ENCODE results near the gene SLC25A34.

The SLC25A34 gene

DNA sequence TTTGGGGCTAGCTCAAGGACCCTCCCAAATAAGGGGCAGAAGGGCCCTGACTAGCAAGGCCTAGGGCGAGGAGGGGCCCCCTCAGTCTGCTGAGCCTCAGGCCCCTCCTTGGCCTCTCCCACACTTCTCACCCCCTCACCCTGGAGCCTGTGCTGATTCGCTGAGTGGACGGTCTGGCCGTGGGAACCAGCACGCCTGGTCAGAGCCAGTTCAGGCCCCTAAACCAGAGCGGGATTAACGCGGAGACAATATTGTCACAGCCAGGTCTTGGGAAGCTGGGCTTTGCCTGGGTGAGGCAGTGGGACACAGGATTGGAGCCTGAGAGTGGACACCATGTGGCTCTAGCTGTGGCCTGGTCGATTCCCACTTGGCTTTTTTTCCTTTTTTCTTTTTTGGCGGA, 17.7 kb downstream of the SLC25A34 start:
- DNase-seq (ENCODE audit: low read depth) = no peak

DNA sequence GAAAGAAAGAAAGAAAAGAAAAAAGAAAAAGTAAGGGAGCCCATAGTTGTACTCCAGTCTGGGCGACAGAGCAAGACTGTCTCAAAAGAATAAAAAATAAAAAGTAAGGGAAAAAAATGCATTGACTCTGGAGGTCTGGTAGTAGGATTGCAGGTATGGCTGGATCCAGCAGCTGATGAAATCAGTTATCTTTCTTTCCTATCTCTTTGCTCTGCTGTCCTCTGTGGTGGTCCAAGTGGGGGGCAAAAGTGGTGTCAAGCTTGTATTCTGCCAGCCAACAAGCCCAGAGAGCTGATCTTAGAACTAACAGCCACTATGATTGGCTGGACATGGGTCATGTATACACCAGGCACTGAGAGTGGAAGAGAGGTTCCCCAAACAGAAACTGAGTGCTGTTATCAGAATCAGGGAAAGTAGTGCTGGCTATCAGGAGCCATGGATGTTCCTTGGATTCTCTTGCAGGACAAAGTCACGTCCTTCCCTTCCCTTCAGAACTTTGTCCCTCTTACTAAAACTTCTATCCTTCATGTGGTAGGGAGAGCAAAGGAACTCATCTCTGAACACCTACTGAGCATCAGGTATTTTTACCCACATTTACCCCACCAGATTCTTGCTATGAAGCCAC, 19.1 kb downstream of the SLC25A34 start:
- DNase-seq (ENCODE audit: low read depth) = no peak

DNA sequence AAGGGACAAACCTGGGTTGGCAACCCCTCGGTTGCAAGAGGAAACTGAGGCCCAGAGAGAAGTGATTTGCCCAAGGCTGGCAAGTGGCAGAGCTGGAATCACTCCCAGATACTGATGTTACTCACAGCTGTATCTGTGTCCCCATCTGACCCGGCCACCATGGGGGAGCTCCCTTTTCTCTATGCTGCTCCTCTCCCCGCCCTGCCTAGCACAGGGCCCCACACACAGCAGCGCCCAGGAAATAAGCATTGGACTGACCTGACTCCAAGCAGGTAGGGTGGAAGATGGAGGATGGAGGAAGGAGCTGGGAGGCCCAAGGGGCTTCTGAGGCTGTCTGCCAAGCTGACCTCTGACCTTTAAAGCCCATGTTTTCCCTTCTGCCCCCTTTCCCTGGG, 19.6 kb downstream of the SLC25A34 start:
- DNase-seq (ENCODE audit: low read depth) = no peak

DNA sequence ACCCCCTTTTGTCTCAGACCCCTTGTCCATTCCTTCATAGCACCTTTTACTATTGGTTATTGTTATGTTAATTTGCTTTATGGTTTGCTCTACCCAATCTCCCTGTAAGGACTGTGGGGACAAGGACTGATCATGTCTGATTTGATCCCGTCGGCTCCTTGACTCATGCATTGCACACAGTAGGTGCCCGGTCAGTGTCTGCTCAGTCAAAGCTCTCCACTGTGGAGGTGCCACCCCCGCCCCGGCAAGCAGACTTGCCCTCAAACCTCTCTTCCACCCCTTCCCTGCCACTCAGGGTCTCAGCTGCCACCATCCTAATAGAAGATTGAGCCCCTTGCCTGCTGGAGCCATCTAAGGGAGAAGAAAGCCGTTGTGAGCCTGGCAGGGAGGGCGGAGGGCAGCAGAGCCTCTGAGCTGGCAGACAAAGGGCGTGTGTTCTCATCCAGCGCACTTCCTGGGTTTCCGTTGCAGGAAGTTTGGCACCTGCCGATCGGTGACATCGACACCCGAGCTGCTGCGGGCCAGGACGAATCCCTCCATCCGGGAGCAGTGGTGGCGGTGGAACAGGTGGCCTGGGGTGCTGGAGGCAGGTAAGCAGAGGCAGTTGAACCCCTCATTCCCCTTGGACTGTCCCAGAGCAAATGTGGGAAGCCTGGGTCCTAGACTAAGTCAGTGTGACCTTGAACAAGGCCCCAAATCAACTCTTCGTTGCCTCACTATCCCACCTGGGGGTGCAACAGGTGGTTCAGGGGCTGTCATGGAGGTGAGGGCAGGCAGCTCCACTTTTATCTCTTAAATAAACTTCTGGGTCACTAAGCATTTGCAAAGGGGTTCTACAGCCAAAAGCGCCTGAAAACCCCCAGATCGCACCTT, 20.3 kb downstream of the SLC25A34 start:
- DNase-seq (ENCODE audit: low read depth) = no peak

DNA sequence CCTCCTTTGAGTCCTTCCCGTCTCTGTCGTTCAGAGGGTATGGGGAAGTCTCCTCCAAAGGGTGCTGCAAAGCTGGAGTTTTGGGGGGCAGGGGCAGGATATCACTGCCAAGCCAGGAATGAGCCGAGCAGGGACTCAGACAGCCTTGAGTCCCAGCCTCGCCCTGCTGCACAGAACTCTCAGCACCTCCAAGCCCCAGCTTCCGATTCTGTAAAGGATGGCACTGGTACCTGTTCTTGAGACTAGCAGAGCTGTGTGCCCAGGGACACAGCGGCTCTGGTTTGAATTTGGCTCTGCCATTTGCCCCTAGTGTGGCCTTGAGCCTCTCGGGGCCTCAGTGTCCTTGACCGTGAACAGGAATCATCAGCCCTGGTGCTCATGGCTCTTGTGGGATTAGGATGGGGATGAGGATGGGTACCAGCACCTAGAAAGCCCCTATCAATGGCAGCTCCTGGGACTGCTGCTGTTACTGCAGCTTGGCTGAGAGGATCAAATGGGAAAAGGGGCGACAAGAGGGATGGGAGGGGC, 21.0 kb downstream of the SLC25A34 start:
- no peak for DNase-seq (ENCODE audit: low read depth)

DNA sequence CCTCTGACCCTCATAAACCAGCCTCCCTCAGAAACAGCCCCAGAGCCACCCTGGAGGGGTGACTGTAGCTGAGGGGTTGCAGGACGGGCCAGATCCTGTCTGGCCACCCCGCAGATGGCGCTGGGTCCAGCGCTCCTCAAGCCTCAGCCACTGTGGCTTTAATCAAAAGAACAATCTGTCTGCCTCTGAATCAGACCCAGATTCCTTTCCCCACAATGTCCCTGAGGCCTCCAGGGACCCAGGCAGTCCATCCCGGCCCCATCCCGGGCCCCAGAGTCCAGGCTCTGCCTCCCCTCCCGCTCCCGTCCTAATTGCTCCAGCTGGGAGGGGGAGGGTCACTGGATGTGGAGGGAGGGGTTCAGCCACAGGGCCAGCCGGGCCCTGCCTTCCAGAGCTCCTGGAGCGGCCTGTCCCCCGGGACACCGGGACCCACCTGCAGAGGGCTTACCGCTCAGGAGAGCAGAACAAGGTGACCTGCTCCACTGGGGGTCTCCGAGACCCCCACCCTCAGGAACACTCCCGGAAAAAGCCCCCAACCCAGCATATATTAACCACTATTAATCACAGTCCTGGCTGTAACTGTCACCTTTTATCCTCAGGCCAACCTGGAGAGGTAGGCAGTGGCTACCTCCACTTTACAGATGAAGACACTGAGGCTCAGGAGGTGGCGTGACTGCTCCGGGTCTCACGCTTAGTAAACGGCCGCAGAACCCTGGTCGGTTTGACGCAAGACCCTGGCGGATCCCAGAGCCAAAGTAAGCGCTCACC, 21.7 kb downstream of the SLC25A34 start:
- DNase-seq (ENCODE audit: low read depth) = no peak

DNA sequence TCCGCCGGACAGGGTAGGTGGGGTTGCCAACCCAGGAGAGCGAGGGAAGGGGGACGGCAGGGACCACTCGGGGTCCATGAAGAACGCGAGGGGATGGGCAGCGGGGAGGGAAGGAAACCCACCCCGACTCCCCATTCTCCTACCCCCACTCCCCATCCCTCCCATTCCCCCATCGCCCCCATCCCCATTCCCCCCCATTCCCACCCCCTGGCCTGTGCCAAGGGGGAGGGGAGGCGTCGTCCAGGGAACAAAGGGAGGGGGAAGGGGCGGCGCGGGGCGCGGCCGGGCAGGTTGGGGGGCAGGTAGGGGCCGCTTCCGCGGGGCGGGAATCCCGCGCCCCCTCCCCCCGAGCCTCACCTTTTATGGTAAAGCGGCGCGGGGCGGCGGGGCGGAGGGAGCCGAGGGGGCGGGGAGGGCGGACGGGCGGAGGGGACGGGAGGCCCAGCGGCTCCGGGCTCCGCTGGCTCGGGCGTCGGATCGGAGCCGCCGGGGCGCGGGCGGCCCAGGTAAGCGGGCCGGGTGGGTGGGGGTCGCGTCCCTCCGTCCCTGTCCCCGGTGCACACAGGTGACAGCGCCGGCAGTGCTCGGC, 22.4 kb downstream of the SLC25A34 start, which contains the start of gene FBLIM1:
FBLIM1 (plus strand) TSS at position 453 of the 589 bp plus-strand sequence. CDS start 6,189 bp downstream, outside the sequence.
- no peak for DNase-seq (ENCODE audit: low read depth)

DNA sequence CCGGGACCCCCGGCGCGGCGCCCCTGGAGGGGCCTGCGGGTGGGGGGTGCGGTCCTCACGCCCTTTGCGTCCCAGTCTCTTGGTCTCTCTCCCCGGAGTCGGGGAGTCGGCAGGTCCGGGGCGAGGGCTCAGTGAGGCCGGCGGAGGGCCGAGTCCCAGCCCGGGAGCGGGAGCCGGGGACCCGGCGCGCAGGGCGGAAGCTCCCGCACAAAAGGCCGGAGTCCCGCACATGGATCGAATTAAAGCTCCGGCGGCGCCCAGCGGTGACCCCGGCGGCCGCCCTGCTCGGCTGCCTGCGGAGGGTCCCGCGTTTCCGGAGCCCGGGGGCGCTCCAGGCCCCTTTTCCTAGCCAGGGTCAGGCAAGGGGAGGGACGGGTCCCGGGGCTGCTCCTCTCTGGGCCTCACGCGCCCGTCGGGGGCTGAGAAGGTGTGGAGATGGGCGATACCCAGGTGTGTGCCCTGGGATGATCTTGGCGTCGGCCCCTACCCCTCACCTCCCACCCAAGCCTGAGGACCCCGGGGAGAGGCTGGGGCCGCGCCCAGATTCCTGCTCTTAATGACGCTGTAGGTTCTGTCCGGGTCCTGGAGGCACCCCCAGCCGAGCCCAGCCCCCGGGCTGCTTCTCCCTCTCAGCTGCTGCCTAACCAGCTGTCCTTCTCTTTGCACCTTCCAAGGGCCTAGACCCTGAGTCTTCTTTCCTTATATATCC, 23.0 kb downstream of the SLC25A34 start:
- DNase-seq (ENCODE audit: low read depth) = no peak

DNA sequence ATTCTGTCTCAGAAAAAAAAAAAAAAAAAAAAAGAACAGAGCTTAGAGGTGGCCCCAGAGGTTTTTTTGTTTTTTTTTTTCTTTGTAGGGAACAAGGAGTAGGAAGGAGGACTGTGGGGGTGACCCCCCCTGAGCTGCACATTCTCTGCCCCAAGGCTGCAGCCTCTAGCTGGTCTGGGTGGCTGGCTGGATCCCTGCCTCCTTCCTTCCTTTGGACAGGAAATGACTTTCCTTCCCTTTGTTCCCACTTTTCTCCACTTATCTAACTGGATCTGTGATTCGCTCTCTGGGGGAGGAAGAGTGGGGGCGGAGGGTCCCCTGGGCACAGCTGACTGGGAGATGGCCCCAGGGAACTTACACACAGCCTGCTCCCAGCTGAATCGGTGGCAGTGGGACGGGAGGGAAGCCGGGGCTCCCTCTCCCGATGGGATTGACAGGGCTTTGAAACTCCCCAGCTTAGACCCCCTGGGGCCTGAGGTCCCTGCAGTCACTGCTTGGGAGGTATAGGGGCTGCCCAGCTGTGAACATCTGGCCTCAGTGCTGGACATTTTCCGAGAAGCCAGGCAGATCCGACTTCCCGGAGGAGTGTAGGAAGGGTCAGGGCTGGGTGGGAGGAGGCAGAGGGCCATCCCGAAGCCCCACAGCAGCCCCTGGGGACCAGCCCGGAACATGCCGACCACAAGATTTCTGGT, 24.6 kb downstream of the SLC25A34 start:
- DNase-seq (ENCODE audit: low read depth) = no peak

DNA sequence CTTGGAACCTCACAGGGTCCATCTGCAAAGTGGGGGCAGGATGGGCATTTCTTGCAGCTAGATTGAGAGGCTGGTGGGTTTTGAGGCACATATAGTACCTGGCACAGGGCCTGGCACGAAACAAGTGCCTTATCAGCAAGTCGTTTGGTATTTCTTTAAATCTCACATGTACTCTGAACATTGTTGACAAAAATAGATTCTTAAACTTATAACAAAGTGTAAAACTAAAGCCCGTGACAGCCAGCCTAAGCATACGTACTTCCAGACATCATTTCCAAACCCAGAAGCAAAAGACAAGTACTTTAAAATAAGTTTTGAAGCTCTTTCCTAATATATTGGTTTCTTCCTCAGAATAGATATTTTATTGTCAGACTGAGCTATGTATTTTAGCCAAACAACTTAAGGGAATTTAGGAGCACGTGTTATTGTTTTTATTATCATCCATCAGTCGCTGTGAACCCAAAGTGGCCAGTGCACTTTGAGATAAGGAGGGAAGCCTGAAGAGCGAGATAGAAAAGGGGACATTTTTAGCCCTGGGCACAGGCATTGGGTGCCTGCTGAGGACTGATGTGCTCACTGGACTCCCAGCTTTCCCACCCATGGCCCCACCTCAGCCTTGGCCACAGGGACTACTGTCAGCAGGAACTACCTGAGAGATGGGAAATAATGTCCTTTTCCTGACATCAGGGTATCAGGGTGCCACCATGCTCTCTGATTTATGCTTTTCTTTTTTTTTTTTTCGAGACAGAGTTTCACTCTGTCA, 25.5 kb downstream of the SLC25A34 start:
- no peak for DNase-seq (ENCODE audit: low read depth)

DNA sequence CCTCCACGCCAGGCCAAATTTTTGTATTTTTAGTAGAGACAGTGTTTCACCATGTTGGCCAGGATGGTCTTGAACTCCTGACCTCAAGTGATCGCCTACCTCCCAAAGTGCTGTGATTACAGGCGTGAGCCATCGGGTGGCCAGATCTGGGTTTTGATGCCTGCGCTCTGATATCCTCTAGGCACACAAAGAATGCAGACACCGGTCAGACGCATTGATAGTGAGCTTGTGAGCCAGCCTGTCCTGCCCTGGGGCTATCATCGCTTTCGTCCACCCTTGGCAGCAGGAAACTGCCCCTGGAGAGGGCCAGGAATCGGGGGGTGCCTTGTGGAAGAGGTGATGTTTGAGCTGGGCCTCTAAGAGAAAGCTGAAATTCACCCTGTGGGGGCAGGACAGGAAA, 26.5 kb downstream of the SLC25A34 start:
- no peak for DNase-seq (ENCODE audit: low read depth)

DNA sequence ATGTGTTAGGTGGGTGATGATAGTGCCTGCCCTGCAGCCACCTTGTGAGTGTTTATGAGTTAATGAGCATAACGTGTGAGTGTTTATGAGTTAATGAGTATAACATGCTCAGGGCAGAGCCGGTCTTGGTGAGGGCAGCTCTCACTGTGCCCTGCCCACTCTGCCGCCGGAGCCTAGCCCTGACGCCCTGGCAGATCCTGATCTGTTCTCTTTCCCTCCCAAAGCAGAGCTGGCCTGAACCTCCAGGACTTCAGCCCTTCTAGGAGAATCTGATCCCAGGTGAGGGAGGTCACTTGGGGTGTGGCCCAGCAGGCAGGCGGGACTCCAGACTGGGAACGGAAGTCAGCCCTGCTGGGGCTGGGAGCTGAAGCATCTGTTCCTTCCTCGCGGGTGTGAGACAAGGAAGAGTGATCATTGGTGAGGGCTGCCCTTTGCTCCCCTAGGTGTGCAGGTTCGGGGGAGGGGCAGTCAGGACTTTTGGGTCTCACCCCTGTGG, 28.3 kb downstream of the SLC25A34 start:
- DNase-seq (ENCODE audit: low read depth) = no peak

DNA sequence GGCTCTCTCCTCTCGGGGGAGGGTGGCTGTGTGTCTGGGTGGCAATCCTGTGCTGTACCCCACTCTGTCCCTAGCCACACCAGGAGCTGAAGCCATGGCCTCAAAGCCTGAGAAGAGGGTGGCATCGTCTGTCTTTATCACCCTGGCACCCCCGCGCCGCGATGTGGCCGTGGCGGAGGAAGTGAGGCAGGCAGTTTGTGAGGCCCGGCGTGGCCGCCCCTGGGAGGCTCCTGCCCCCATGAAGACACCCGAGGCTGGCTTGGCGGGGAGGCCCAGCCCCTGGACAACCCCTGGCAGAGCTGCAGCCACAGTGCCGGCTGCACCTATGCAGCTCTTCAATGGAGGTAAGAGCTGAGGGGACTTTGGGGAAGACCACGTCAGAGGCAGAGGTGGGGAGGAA, 28.8 kb downstream of the SLC25A34 start:
- DNase-seq (ENCODE audit: low read depth) = no peak

DNA sequence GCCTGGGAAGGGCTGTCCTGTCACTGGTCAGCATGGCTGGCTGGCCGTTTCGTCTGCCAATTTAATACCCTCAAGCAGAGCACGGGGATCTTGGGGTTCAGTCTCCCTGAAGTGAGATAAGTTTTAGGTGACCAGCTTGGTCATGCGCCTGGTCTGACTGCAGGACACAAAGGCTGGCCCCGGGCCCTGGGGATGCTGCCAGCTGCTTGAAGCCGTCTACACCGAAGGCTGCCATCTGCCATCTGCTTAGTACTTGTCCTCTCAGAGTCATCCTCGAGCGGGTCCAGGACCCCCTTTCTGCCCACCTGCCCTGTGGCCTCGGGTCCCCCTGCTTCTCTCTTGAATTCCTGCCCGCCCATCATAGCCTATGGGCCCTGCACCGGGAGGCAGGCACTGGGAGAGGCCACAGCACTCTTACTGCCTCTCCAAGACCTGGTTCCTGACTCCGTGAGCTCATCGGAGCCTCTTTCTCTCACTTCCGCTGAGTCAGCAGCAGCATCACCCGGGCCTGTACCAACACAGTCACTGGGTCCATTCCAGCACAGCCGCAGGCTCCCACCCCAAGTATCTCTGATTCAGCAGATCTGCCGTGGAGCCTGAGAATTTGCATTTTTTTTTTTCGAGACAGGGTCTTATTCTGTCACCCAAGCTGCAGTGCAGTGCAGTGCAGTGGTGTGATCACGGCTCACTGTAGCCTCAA, 29.6 kb downstream of the SLC25A34 start:
- DNase-seq (ENCODE audit: low read depth) = no peak

DNA sequence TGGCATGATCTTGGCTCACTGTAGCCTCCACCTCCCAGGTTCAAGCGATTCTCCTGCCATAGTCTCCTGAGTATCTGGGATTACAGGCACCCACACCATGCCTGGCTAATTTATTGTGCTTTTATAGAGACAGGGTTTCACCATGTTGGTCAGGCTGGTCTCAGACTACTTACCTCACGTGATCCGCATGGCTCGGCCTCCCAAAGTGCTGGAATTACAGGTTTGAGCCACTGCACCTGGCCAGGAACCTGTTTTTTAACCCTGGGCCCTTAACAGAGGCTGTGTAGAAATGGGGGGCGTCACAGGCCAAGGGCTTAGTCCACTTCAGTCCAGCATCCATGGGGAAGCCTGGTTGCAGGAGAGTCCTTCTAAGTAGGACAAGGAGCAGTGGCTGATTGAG, 31.9 kb downstream of the SLC25A34 start:
- DNase-seq (ENCODE audit: low read depth) = no peak

DNA sequence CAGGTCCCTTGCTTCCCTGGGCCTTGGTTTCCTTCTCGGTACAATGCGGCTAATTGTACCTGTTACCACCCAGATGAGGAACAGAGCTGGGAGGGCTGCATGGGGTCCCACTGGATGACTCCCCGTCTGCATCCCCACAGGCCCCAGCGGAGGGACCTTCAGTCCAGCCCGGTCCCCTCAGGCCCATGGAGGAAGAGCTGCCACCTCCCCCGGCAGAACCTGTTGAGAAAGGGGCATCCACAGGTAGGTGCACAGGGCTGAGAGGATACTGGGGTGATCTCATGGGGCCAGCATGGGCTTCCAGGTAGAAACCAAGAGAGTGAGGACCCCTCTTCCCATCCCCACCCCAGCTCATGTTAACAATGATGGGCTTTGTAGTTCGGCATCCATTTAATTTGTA, 32.3 kb downstream of the SLC25A34 start:
- no peak for DNase-seq (ENCODE audit: low read depth)

DNA sequence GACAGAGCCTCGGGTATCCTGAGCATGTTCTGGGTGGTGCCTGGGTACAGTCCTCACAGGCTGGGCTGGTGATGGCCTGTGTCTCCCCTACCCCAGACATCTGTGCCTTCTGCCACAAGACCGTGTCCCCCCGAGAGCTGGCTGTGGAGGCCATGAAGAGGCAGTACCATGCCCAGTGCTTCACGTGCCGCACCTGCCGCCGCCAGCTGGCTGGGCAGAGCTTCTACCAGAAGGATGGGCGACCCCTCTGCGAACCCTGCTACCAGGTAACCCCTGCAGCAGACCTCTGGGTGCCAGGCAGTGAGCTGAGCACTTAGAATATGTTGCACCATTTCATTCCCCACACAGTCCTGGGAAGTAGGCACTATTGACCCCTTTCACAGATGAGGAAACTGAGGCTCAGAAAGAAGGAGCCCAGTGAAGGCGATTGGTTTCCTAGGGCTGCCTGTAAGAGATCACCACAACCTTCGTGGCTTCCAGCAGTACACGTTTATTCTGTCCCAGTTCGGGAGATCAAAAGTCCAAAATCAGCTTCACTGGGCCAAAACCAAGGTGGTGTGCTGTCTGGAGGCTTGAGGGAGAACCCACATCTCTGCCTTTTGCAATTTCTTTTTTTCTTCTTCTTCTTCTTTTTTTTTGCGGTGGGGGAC, 34.4 kb downstream of the SLC25A34 start:
- no peak for DNase-seq (ENCODE audit: low read depth)

DNA sequence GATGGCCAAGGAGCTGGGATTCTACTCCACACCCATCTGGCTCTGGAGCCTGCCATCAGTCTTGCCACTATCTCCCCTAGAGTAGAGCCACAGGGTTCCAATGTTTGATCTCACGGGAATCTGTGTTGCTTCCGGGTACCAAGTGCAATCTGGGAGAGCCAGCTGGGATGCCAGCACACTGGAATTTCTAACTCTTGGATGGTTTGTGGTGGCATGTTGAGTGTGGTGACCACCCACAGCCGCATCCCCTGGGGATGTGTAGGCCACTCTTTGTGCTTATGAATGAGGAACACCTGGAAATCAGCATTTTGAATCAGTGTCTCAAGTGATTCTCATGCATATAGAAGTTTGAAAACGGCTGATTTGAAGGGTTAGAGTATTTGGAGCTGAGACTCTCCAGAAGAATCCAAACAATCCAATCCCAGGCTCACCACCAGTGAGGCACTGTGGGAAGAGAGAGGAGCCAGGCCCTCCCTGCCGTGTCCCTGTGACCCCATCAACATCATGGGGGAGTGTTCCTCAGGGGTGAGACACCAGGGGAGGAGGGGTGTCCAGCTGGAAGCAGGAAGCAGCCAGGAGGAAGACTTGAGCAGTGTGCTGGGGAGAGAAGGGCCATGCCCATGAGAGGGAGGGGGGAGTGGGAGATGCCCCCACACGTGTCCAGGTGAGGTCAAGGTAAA, 35.9 kb downstream of the SLC25A34 start:
- DNase-seq (ENCODE audit: low read depth) = no peak

All from stimulated activated CD8-positive, alpha-beta memory T cell treated with anti-CD3 and anti-CD28 coated beads, Interleukin-12 subunit alpha, Interleukin-12 subunit beta, amount 100 ng/mL, for 1 hour (primary cell).